Measurements from ENCODE around the gene APLNR.

DNA sequence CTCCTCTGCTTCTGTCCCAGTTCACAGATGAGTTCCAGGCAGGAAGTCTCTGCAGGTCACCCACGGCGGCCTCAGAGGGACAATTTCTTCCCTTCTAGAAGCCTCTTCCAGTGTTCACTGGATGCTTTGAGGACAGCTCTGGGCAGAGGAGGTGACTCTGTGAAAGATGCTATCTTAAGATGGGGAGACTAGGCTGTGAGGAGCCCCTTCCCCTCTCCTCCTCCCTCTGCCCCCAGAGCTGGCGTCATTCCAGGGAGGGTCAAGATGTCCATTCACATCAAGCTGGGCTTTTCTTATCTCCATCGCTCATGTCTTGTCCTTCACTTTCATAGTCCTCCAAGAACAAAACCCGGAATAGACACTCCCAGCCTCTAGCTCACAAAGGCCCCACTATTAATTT is 3.3 kb downstream of the APLNR start:
- TF ChIP-seq, protein P1, sequence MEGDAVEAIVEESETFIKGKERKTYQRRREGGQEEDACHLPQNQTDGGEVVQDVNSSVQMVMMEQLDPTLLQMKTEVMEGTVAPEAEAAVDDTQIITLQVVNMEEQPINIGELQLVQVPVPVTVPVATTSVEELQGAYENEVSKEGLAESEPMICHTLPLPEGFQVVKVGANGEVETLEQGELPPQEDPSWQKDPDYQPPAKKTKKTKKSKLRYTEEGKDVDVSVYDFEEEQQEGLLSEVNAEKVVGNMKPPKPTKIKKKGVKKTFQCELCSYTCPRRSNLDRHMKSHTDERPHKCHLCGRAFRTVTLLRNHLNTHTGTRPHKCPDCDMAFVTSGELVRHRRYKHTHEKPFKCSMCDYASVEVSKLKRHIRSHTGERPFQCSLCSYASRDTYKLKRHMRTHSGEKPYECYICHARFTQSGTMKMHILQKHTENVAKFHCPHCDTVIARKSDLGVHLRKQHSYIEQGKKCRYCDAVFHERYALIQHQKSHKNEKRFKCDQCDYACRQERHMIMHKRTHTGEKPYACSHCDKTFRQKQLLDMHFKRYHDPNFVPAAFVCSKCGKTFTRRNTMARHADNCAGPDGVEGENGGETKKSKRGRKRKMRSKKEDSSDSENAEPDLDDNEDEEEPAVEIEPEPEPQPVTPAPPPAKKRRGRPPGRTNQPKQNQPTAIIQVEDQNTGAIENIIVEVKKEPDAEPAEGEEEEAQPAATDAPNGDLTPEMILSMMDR (IDR thresholded peaks at IDR 0.05), result no peak
- TF ChIP-seq POLR2A (IDR thresholded peaks at IDR 0.05), result no peak

Data from right lobe of liver (tissue), 4 donors.